Measurements from ENCODE around the gene ACTL6B.
"Not testable (repeated sequence)": the region's sequence is repeated elsewhere in the genome, so short reads cannot be mapped to it uniquely, and the experiment has no call there.

ACTL6B gene

DNA sequence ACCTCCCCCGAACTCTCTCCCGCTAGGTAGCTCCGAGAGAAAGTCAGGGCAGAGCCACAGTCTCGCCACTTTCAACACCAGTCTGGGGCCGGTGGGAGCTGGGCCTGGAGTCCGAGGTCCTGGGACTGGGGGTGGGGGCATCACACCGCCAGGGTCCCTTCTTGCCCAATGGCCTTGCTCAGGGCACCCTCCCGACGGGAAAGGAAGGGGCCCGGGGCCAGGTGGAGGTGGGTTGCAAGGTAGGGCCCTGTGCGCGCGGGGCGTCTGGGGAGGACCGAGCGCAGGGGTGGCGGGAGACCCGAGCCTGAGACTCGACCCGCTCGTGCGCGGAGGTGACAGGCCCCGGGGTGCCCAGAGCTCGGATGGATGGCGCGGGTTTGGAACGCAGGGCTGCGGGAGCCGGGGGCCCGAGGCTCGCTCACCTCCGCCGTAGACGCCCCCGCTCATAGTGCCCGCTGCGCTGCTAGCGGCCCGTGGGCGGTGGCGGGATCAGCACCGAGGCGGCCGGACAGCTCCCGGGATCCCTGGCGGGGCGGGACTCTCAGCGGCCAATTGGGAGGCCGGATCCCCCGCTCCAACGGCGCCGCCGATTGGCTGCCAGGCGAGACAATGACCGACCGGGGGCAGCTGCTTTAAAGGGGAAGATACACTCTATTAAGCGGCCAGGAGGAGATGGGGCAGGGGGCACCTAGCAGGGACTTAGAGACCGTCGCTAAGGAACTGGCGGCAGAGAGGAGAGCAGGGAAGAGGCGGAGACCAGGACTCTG is at the start of gene ACTL6B:
ACTL6B (minus strand) TSS at position 541 of the 767 bp plus-strand sequence; CDS start at position 447, 94 bp downstream.
- DNase-seq, result peak; percentile 88

DNA sequence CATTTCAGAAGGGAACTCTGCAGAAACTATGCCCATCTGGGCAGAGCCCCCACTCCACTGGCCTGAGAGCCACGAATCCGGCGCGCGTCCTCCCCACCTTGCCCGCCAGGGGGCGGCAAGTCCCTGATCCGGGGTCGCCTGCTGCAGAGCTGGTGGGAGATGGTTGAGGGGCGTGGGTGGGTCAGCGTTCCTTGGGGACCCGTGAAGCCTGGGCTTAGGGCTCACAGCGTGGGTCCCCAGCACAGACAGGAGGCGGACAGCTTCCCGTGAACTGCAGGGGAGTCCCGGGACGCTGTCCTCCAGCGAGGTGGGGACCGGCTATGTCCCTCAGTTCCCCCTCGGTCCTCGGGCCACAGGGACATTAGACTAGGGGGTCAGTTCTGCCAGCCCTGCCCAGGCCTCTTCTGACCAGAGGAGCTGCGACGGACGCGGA is 49.1 kb upstream of the ACTL6B start:
- peak; percentile 84 for DNase-seq

DNA sequence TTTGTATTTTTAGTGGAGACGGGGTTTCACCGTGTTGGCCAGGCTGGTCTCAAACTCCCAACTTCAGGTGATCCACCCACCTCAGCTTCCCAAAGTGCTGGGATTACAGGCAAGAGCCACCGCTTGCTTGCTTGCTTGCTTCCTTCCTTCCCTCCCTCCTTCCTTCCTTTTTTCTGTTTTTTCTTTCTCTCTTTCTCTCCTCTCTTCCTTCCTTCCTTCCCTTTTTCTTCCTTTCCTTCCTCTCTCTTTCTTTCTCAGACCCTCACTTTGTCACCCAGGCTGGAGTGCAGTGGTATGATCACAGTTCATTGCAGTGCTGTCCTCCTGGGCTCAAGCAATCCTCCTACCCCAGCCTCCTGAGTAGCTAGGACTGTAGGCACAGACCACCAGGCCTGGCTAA is 44.8 kb upstream of the ACTL6B start:
- DNase-seq, result not testable (repeated sequence)

- no peak for DNase-seq
Observed at GRCh38 chr7:100699018-100699417, 42.8 kb upstream of the ACTL6B start.

GRCh38 chr7:100696123-100696521 is 39.9 kb upstream of the ACTL6B start:
- DNase-seq, result no peak

GRCh38 chr7:100694098-100694745 is 38.0 kb upstream of the ACTL6B start, which contains the start of gene GIGYF1:
GIGYF1 (minus strand) TSS chr7:100694250; CDS start chr7:100688238, 6,012 bp downstream.
- DNase-seq, result peak; percentile 80

DNA sequence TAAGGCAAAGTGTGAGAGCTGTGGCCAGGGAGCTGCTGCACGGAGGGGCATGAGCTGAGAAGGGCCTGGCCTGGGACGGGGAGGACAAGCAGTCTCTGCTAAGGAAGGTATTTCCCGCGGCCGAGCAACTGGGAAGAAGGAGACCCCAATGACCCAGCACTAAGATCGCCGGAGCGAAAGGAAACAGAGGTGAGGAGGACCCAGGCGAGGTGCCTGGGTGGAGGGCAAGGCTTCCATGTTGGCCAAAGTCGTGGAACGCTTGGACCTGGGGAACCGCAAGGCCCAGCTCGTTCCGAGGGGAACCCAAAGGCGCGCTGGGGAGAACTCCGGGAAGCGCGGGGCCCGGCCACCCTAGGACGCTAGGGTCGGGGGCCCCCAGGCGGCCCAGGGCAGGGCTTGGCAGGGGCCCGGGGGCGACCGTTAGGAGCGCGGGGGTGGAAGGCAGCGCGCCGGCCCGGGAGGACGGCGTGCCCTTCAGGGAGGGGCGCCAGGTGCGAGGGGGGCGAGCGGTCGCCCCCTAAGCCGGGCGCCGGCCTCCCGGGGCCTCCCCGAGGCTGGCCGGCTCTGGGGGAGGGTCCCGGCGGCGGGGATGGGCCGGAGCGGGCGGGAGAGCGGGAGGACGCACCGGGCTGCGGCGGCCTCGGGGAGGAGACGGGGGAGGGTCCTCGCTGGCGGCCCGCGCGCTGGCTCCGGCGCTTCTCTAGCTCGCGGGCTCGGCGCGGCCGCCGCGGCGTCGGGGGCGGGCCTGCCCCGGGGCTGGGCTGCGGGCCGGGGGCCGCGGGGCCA is 37.3 kb upstream of the ACTL6B start:
- DNase-seq, result peak; percentile 36

GRCh38 chr7:100692578-100692961 is 36.3 kb upstream of the ACTL6B start:
- peak; percentile 35 for DNase-seq

DNA sequence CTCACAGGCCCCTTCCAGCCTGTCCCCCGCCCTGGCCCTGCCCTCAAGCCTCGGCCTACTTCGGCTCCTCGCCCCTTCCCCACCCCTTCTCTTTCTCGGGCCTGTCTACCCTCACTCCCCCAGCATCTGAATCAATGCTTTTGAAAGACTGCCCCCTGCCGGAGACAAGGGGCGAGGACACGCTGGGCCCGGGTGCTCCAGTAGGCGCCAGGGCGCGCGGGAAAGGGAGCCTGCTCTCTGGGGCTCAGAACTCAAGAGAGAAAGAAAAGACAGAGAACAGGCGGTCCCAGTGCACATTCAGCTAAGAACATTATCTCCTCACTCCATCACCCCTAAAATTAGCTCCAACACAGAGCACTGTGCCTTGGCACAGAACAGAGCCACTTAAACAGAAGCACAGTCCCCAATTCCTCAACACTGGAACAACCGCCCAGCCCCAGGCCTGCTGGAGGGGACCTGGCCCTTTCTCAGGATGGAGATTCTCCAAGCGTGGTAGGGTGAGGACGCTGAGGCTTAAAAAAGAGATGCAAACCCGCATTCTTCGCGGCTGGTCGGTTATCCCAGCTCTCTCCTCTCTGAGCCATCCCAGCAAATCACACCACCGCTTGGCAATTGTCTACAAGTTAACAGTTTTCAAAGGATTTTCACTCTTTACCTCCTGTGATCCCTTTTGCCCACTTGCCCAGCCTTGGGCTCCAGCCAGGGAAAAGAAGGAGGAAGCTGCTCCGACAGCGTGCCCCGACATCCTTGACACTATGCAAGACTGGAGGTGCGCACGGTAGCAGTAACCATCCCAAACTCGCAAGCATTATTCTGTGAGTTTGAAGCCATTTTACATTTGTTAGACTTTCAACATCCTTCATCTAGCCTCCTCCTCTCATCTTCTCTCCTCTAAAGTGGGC is 35.7 kb upstream of the ACTL6B start:
- DNase-seq, result peak; percentile 90

DNA sequence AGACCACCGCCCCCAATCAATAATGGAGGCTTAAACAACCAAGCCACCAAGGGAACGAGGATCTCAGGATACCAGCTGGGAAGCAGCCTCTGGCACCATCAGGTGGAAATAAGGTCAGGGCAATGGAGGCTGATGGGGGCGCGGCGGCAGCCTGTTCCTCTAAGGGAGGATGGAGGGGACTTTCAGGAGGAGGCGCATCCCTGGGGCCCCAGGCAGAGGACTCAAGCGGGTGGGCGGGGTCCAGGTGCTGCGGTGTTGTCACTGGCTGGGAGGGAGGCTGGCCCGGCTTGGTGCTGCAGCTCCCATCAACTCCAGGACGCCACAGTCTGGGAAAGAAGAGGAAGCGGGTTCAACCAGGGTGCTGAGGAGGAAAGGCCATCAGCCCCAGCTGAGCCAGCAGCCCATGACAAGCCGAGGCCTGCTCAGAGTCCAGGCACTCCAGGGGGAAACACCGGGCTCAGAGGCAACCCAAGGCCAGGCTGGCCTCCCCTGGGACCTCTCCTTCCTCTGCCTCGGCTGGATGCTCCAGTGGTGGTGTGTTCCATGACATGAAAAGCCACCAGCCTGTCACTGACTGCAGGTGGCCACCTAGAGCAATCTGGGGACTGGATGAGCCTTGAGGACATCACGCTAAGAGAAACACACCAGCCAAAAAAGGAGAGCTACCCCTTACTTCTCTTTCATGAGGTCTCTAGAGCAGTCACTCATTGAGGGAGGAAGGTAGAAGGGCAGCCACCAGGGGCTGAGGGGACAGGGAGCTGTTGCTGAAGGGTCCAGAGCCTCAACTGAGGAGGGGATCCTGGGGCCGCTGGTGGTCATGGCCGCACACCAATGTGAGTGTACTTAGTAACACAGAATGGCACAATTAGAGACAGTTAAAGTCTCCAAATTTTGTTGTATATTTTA is 33.2 kb upstream of the ACTL6B start:
- DNase-seq, result no peak

- DNase-seq, result no peak
Observed at GRCh38 chr7:100688326-100688860, 32.1 kb upstream of the ACTL6B start.

DNA sequence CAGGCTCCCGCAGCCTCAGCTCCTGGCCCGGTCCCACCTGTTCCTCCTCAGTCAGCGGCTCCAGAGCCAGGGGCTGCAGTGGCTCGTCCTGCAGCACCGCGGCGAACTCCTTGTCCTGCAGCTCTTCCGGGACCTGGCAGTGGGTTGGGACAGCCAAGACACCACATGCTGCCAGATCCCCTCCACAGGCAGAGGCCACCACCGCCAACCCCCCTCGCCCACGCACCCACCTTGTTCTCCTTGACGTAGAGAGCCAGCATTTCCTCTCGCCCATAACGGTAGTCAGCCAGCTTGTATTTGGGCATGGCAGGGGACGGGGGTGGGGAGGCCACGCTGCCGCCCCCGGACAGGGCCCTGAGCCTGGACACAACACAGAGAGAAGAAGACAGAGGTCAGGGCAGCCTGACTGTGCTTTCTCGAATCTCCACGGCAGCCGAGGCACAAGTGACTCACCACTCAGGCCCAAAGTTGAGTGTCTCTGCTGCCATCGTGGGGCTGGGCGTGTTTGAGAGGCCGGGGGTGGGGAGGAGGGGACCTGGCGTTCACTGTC is 31.6 kb upstream of the ACTL6B start:
- DNase-seq, result no peak

GRCh38 chr7:100687261-100687660 is 31.0 kb upstream of the ACTL6B start:
- no peak for DNase-seq

DNA sequence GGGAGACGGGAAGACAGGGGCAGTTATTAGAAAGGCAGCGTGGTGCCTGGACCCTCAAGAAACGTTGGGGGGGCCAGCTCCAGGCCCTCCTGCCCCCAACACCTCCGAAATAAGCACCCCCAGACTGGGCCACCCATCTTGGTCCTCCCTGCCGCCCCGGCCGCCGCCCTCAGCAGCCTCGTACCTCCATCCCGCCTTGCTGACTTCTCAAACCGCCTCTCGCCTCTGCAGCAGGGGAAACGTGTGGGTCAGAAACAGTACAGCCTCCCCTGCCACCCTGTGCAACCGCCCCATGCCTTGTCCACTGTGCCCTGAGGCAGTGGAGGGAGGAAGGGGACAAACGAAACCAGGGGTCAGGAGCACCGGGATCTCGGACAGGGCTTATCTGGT is 30.6 kb upstream of the ACTL6B start:
- no peak for DNase-seq

GRCh38 chr7:100686201-100686821 is 30.1 kb upstream of the ACTL6B start:
- DNase-seq, result no peak

DNA sequence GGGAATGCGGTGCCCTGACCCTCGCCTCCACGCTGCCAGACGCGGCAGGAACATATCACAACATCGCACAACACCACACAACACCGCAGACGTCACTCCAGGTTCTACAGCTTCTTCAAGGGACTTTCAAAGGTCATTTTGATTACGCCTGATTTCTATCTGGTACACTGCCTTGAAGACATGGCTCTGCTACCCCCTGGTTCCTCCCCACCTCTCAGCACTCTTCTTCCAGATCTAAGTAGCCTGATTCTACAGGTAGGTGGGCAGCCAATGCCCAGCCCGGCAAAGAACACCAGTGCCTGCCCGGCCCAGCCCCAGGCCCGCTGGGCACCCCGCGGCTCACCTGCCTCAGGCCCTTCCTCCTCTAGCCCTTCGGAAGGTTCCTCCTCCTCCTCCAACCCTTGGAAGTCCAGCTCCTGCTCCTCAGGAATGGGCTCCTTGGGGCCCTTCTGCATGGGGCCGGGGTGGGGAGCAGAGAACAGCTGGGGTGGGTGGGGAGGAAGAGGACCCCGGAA is 29.4 kb upstream of the ACTL6B start:
- DNase-seq, result no peak

DNA sequence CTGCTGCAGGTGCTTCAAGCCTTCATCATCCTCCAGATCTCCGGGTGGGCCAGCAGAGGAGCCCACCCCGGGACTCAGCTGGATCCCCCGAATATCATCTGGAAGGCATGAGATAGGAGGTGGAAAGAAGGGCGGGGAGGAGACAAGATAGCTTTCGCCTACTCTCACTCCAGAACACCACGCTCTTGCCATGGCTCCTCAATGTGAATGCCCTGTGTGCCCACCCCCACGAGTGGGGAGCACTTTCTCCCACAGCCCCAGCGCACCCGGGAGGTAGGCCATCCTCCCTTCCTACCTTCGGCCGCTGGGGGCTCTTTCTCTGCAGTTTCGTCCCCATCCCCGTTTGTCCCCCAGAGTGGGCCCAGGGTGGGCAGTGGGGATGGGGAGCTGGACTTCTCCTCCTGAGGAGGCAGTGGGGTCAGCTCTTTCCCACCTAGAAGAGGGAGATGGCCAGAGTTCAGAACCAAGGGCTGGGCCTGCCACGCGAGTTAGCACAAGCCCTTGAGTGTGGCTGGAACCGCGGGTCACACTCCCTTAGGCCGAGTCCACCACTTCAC is 28.9 kb upstream of the ACTL6B start:
- DNase-seq, result no peak

DNA sequence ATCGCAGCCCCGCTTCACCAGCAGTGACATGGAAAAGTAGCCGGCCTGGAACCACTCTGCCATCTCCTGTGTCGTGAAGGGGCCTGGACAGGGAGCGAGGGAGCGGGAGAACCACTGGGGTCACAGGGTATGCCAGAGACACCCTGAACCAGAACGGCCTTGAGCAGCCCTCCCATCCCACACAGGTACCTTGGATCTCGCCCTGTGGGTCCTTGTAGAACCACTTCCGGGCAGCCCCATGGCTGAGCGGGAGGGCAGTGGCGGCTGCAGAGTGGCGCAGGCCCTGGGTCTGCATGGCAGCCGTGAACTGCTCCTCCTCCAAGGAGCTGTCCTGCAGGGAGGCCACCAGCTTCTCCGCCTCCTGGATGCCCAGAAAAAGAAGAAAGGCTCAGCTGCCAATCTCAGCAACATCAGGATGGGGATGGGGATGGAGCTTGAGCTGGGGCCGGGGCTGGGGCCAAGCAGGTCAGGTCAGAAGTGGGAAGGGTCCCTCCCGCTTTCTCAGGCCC is 28.3 kb upstream of the ACTL6B start:
- DNase-seq, result no peak

Measured in NCI-H82 (cell line).